Measurements from ENCODE around the gene GLB1L2.
"Not testable (repeated sequence)": the region's sequence is repeated elsewhere in the genome, so short reads cannot be mapped to it uniquely, and the experiment has no call there.

The GLB1L2 gene, protein sequence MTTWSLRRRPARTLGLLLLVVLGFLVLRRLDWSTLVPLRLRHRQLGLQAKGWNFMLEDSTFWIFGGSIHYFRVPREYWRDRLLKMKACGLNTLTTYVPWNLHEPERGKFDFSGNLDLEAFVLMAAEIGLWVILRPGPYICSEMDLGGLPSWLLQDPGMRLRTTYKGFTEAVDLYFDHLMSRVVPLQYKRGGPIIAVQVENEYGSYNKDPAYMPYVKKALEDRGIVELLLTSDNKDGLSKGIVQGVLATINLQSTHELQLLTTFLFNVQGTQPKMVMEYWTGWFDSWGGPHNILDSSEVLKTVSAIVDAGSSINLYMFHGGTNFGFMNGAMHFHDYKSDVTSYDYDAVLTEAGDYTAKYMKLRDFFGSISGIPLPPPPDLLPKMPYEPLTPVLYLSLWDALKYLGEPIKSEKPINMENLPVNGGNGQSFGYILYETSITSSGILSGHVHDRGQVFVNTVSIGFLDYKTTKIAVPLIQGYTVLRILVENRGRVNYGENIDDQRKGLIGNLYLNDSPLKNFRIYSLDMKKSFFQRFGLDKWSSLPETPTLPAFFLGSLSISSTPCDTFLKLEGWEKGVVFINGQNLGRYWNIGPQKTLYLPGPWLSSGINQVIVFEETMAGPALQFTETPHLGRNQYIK

DNA sequence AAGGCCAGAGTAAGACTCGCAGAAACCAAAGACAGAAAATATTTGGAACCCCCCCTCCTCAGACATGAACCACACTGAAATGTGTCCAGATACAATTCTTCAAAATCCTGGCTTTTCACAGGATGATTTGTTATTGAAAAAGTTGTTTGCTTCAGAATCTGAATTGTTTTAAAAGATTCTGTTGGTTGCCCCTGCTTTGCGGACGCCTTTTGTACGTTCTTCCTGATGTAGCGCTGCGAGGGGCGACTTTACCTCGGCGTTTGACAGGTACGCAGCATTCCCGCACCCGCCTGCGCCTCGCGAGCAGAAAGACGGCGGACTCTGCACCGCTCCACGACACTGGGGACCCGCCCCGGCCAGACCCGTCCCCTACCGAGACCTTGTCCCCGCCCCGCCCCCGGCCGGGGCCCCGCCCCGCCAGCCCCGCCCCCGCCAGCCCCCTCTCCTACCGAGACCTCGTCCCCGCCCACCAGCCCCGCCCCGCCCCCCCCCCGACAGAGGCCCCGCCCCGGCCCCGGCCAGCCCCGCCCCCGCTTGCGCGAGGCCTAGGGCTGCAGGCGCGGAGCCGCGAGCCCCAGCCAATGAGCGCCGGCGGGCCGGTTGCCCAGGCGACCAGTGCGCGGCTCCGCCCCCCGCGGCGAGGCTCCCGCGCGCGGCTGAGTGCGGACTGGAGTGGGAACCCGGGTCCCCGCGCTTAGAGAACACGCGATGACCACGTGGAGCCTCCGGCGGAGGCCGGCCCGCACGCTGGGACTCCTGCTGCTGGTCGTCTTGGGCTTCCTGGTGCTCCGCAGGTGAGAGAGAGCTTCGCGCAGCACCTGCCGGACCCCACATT, at the start of gene GLB1L2:
TSS of gene GLB1L2 (plus strand) at position 635 of the 835 bp plus-strand sequence. CDS start at position 709, 74 bp downstream.
- Histone ChIP-seq H3K4me3 (peak within 1 kb of the TSS; percentile 72), H3K9me3 (ENCODE audit: low read depth, low read length) (no peaks in the 10 kb centered on the region), H3K27ac (no peak within 1 kb of the TSS), H3K9ac (ENCODE audit: insufficient read length) (peak within 1 kb of the TSS; percentile 20), H3K36me3 (ENCODE audit: insufficient read depth, low read length) (peaks cover 2% of the 10 kb centered on the region; the same call in 1 of the 2 replicates)
- TF ChIP-seq FOXP2 (optimal IDR thresholded peaks at IDR 0.05; ENCODE audit: control extremely low read depth, extremely low read length, insufficient read depth), result no peak
- TF ChIP-seq POLR2AphosphoS5 (IDR thresholded peaks at IDR 0.05; ENCODE audit: borderline replicate concordance, low read depth, low read length), result no peak
- no peak for TF ChIP-seq EZH2 (IDR thresholded peaks at IDR 0.05)
- DNase-seq (ENCODE audit: low read depth, low spot score), result no peak

DNA sequence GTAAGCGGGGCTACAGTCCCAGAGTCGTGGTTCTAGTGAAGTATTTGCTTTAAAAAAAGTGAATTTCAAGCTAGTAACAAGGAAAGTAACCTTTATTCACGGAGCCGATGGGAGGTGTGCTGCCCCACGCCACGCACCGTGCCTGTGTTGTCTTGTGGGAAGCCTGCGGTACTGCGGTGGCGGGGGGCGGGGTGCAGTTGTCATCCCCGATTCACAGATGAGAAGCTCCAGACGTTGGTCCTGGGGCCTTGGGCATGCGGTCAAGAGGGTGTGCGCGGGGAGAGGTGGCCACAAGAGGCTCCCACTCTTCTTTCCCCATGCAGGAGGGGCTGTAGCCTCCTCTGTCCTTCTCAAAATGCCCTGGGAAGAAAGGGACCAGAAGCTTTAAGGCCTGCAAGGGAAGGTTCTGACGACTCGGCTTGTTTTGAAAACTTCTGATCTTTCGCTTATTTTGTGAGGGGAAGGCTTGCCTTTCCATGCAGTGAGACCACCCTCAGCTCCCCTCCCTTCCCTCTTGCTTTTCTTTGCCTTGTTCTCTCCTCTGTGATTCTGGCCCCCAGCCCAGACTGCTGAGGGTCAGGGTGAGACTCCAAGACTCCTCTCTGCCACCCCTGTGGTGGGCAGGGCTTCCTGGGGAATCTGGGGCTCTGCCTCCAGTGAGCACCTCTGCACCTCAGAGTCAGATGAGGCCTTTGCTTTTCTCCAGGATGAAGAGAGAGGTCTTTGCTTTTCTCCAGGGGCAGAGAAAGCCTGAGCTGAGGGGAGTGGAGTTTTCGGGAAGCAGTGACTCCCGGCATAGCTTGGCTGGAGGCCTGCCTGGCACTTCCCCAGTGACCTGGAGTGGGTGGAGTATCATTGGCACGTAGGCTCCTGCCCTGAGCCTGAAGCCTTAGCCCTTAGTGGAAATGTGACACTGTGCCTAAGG, 49.4 kb upstream of the GLB1L2 start:
- Histone ChIP-seq H3K36me3 (ENCODE audit: insufficient read depth, low read length) (no peaks in the 10 kb centered on the region), H3K9ac (ENCODE audit: insufficient read length) (no peak overlapping the region), H3K27ac (no peak overlapping the region), H3K4me3 (no peak overlapping the region), H3K9me3 (ENCODE audit: low read depth, low read length) (no peaks in the 10 kb centered on the region)
- DNase-seq (ENCODE audit: low read depth, low spot score), result no peak
- TF ChIP-seq POLR2AphosphoS5 (IDR thresholded peaks at IDR 0.05; ENCODE audit: borderline replicate concordance, low read depth, low read length) (no peak), FOXP2 (optimal IDR thresholded peaks at IDR 0.05; ENCODE audit: control extremely low read depth, extremely low read length, insufficient read depth) (no peak), EZH2 (IDR thresholded peaks at IDR 0.05) (no peak)

DNA sequence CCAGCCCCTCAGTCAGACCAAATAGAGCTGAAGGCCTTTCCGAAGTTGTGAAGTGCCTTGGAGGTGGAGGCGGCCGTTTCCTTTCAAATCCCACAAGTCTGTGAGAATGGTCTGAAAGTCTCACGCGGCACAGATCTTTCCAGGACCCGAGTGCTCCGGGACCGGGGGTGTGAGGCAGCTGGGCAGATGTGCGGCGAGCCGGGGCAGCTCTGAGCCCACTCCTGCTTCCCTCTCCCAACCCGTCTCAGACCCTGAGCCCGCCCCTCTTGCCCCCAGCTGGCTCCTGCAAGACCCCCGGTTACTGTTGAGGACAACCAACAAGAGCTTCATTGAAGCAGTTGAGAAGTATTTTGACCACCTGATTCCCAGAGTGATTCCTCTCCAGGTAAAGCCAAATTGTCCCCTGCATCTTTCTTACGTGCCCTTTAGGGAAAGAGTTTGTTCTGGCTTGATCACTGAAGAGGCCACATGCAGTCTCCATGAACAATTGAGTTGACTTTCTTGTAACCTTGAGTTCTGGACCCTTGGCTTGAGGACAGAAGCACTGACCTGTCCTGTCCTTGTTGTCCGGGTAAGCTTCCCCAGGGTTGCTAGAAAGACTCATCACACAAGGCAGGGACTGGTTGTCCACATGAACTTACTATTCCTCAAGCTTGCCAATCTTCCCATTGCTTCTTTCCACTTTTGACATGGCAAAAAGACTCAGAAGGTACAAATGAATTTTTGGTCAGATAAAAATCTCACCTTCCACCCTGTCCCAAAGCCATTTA, 48.1 kb upstream of the GLB1L2 start:
- Histone ChIP-seq H3K9me3 (ENCODE audit: low read depth, low read length) (no peaks in the 10 kb centered on the region), H3K27ac (no peak overlapping the region), H3K9ac (ENCODE audit: insufficient read length) (no peak overlapping the region), H3K36me3 (ENCODE audit: insufficient read depth, low read length) (no peaks in the 10 kb centered on the region), H3K4me3 (no peak overlapping the region)
- DNase-seq (ENCODE audit: low read depth, low spot score), result no peak
- TF ChIP-seq EZH2 (IDR thresholded peaks at IDR 0.05), result no peak
- TF ChIP-seq POLR2AphosphoS5 (IDR thresholded peaks at IDR 0.05; ENCODE audit: borderline replicate concordance, low read depth, low read length), result no peak
- TF ChIP-seq FOXP2 (optimal IDR thresholded peaks at IDR 0.05; ENCODE audit: control extremely low read depth, extremely low read length, insufficient read depth), result no peak

DNA sequence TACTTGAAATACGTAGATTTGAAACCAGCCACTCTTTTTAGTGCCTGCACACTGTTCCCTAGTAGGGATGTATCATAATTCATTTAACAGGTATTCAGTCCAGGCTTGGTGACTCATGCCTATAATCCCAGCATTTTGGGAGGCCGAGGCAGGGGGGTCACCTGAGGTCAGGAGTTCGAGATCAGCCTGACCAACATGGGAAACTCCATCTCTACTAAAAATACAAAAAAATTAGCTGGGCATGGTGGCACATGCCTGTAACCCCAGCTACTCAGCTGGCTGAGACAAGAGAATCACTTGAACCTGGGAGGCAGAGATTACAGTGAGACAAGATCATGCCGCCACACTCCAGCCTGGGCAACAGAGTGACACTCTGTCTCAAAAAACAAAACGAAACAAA, 47.4 kb upstream of the GLB1L2 start:
- not testable (repeated sequence) for H3K36me3 ChIP-seq (ENCODE audit: insufficient read depth, low read length); DNase-seq (ENCODE audit: low read depth, low spot score); H3K4me3 ChIP-seq; H3K9ac ChIP-seq (ENCODE audit: insufficient read length); H3K9me3 ChIP-seq (ENCODE audit: low read depth, low read length); H3K27ac ChIP-seq

DNA sequence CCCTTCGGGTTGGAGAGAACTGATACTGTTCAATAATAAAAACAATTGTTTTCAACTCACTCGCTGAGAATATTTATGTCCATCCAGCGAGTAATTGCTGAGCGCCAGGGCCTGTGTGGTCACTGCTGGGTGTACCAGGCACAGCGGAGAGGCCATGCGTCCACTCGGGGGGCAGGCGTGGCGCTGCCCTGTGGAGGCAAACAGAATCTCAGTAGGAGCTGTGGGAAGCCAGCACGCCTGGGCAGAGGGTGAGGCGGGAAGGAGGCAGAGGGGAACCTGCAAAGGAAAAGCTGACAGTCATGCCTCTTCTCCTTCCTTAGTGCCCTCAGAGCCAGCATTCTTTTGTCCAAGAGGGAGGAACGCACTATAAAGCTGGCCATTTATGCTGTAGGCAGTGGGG, 44.2 kb upstream of the GLB1L2 start:
- no peaks in the 10 kb centered on the region for H3K36me3 ChIP-seq (ENCODE audit: insufficient read depth, low read length)
- H3K9ac ChIP-seq (ENCODE audit: insufficient read length), result no peak overlapping the region
- H3K9me3 ChIP-seq (ENCODE audit: low read depth, low read length), result no peaks in the 10 kb centered on the region
- no peak for DNase-seq (ENCODE audit: low read depth, low spot score)
- no peak overlapping the region for H3K4me3 ChIP-seq
- H3K27ac ChIP-seq, result no peak overlapping the region
- TF ChIP-seq EZH2 (IDR thresholded peaks at IDR 0.05) (no peak), POLR2AphosphoS5 (IDR thresholded peaks at IDR 0.05; ENCODE audit: borderline replicate concordance, low read depth, low read length) (no peak), FOXP2 (optimal IDR thresholded peaks at IDR 0.05; ENCODE audit: control extremely low read depth, extremely low read length, insufficient read depth) (no peak)

DNA sequence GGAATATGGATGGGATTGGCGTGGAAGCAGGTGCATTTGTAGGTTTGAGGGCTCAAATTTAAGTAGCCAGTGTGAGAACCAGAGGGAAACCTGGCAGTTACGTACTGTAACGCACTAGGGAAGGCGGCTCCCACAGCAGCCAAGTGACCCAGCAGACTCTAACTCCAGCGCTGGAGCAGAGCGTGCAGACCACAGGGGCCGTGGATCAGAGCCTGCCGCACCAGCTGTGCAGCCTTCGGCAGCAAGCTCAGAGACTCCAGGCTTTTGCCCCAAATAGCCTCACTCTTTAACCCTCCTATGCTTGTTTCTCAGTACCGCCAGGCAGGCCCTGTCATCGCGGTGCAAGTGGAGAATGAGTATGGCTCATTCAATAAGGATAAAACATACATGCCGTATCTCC, 43.3 kb upstream of the GLB1L2 start:
- no peak for DNase-seq (ENCODE audit: low read depth, low spot score)
- H3K9ac ChIP-seq (ENCODE audit: insufficient read length), result no peak overlapping the region
- H3K27ac ChIP-seq, result no peak overlapping the region
- H3K36me3 ChIP-seq (ENCODE audit: insufficient read depth, low read length), result no peaks in the 10 kb centered on the region
- no peak for TF ChIP-seq EZH2 (IDR thresholded peaks at IDR 0.05)
- no peak for TF ChIP-seq POLR2AphosphoS5 (IDR thresholded peaks at IDR 0.05; ENCODE audit: borderline replicate concordance, low read depth, low read length)
- TF ChIP-seq FOXP2 (optimal IDR thresholded peaks at IDR 0.05; ENCODE audit: control extremely low read depth, extremely low read length, insufficient read depth), result no peak
- no peaks in the 10 kb centered on the region for H3K9me3 ChIP-seq (ENCODE audit: low read depth, low read length)
- no peak overlapping the region for H3K4me3 ChIP-seq

DNA sequence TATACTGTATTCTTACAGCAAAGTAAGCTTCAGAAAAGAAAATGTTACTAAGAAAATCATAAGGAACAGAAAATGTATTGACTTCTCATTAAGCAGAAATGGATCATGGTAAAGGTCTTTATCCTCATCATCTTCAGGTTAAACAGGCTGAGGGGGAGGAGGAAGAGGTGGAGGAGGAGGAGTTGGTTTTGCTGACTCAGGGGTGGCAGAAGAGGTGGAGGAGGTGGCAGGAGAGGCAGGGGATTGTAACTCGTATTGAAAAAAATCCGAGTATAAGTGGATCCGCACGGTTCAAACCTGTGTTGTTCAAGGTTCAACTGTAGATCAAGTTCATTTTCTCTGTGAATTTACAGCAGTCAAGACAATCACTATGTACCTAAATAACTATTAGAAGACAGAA, 42.6 kb upstream of the GLB1L2 start:
- Histone ChIP-seq H3K27ac (no peak overlapping the region), H3K9me3 (ENCODE audit: low read depth, low read length) (no peaks in the 10 kb centered on the region), H3K9ac (ENCODE audit: insufficient read length) (no peak overlapping the region), H3K36me3 (ENCODE audit: insufficient read depth, low read length) (no peaks in the 10 kb centered on the region), H3K4me3 (no peak overlapping the region)
- TF ChIP-seq POLR2AphosphoS5 (IDR thresholded peaks at IDR 0.05; ENCODE audit: borderline replicate concordance, low read depth, low read length), result no peak
- no peak for DNase-seq (ENCODE audit: low read depth, low spot score)

Data from SK-N-MC (cell line).